H1 (cell line): ENCODE results near the gene MANEAL. TPM values are rescaled to one million over a fixed set of nuclear protein-coding genes. Genes with fewer than 3 reads are reported as not detected.

ENCODE experiments used
- E2F6 ChIP-seq: IDR thresholded peaks from 2 replicates; pipeline ENCODE4 v1.6.1; 2012; ENCODE audit warnings: inconsistent platforms
- EP300 ChIP-seq, 2 experiments: IDR thresholded peaks; 1 replicate in 1 of 2; 2 replicates in 1 of 2; pipeline ENCODE4 v1.6.1; 2011 to 2012; ENCODE audit warnings: low read depth in 2 of 2, low read length in 2 of 2, mild to moderate bottlenecking in 2 of 2, borderline replicate concordance in 1 of 2, inconsistent platforms in 1 of 2, moderate library complexity in 1 of 2
- FOSL1 ChIP-seq: IDR thresholded peaks from 2 replicates; pipeline ENCODE4 v1.6.1; 2011; ENCODE audit warnings: mild to moderate bottlenecking, low read depth, low read length, moderate library complexity; ENCODE audit not compliant: insufficient read depth
- HDAC6 ChIP-seq: IDR thresholded peaks from one replicate; pipeline ENCODE4 v1.7.1; 2012; ENCODE audit warnings: low read depth, mild to moderate bottlenecking, inconsistent platforms, low read length, moderate library complexity
- MAX ChIP-seq: IDR thresholded peaks from 2 replicates; pipeline ENCODE4 v1.6.1; 2012; ENCODE audit warnings: inconsistent platforms
- PHF8 ChIP-seq: fragments of 200-600 bp; sonication (generic); conservative IDR thresholded peaks from 2 replicates; pipeline ENCODE4 v1.7.1; 2012; ENCODE audit warnings: low read depth, mild to moderate bottlenecking, inconsistent platforms, low read length, moderate library complexity
- POU5F1 ChIP-seq: IDR thresholded peaks from 2 replicates; pipeline ENCODE4 v1.6.1; 2011; ENCODE audit warnings: low read depth, mild to moderate bottlenecking, low read length, moderate library complexity
- RFX5 ChIP-seq: IDR thresholded peaks from 2 replicates; pipeline ENCODE4 v1.6.1; 2011; ENCODE audit warnings: low read depth, low read length, improper control_type of control experiment, borderline replicate concordance
- RXRA ChIP-seq: IDR thresholded peaks from 2 replicates; pipeline ENCODE4 v1.6.1; 2011; ENCODE audit warnings: low read depth, mild to moderate bottlenecking, low read length, moderate library complexity; ENCODE audit not compliant: insufficient read depth
- SIX5 ChIP-seq: IDR thresholded peaks from 2 replicates; pipeline ENCODE4 v1.6.1; 2011; ENCODE audit warnings: mild to moderate bottlenecking, low read depth, low read length
- SP1 ChIP-seq: IDR thresholded peaks from 2 replicates; pipeline ENCODE4 v1.6.1; 2011; ENCODE audit warnings: low read depth, low read length
- SP4 ChIP-seq: IDR thresholded peaks from 2 replicates; pipeline ENCODE4 v1.6.1; 2012; ENCODE audit warnings: low read length, inconsistent platforms
- TCF12 ChIP-seq: IDR thresholded peaks from 2 replicates; pipeline ENCODE4 v1.6.1; 2011; ENCODE audit warnings: low read depth, mild to moderate bottlenecking, low read length
- polyA plus RNA-seq, 7 experiments: library from polyadenylated mRNA; depleted of rRNA in 3 of 7; stranded (reverse) in 5 of 7; unstranded in 2 of 7; fragments of >200 nt in 5 of 7; fragments of 200-250 nt in 2 of 7; gene quantifications; 1 replicate in 5 of 7; 2 replicates in 1 of 7; 4 replicates in 1 of 7; pipeline versions ENCODE4 v1.2.1 to v1.2.3, GENCODE V29; 2011 to 2013; ENCODE audit warnings: missing spikeins in 2 of 7, mixed read lengths in 2 of 7
- total RNA-seq: library from RNA; stranded (reverse); fragmentation: NEBNext Ultra II Directional; extraction: Animal tissue kit (Norgen Biotek cat#: 25700); gene quantifications from 2 replicates; pipeline ENCODE4 v1.2.1, GENCODE V29; 2021

Gene MANEAL
- total and polyA plus RNA-seq, 2 of the 8 experiments (the other 6 are each of a cell fraction or from before 2014, with no cell fraction given): 4.8 to 7.2 TPM

- TF ChIP-seq PHF8 (no peak), RFX5 (no peak), RXRA (no peak), SP1 (peak; percentile 25; the same call in 1 of the 2 replicates), HDAC6 (no peak), SIX5 (no peak), EP300 (IDR thresholded peaks at IDR 0.05; ENCODE audit: borderline replicate concordance in 1 of 2, low read depth in 2 of 2, low read length in 2 of 2) (no peak), TCF12 (0 out of 2 replicates have a peak, but pooled peaks have one; percentile 44), MAX (peak; percentile 85), POU5F1 (no peak), E2F6 (no peak), FOSL1 (no peak), SP4 (peak; percentile 80; the same call in 1 of the 2 replicates)
Measured at GRCh38 chr1:37764414-37764825, 29.2 kb upstream of the MANEAL start (continued).
